ENCODE results near the gene WDR64. TPM values are rescaled to one million over a fixed set of nuclear protein-coding genes. Genes with fewer than 3 reads are reported as not detected.

Gene WDR64
- total and polyA plus RNA-seq, 7 donors: 0.09 TPM; not detected in 6

- Histone ChIP-seq H3K4me1 (peaks cover 0 to 8% (median 0%) of the 10 kb centered on the region in 4 donors), H3K27me3 (no peaks in the 10 kb centered on the region), H3K36me3 (no peaks in the 10 kb centered on the region), H3K9me3 (peaks cover 0 to 1% (median 0%) of the 10 kb centered on the region in 4 donors), H3K27ac (no peak overlapping the region), H3K4me3 (no peak overlapping the region)
- TF ChIP-seq POLR2AphosphoS5 (IDR thresholded peaks at IDR 0.05) (no peak), POLR2A (IDR thresholded peaks at IDR 0.05) (no peak), EP300 (IDR thresholded peaks at IDR 0.05) (no peak), CTCF (IDR thresholded peaks at IDR 0.05) (no peak)
- intact Hi-C loops (cut with DNase I): no loop called here
- DNase-seq: no peak
- WGBS, 2 donors: 89 to 90% methylated on average over 5 of the region's 5 CpGs
Observed at GRCh38 chr1:241751524-241751923, 99.4 kb downstream of the WDR64 start.

GRCh38 chr1:241762713-241763339 is 110.7 kb downstream of the WDR64 start:
- WGBS, 2 donors: 82 to 88% methylated on average over 3 of the region's 3 CpGs
- Histone ChIP-seq H3K4me3 (no peak overlapping the region), H3K27ac (no peak overlapping the region), H3K36me3 (no peaks in the 10 kb centered on the region), H3K4me1 (no peaks in the 10 kb centered on the region), H3K27me3 (no peaks in the 10 kb centered on the region), H3K9me3 (no peaks in the 10 kb centered on the region)
- intact Hi-C loops (cut with DNase I): no loop called here
- TF ChIP-seq CTCF (IDR thresholded peaks at IDR 0.05): no peak
- TF ChIP-seq EP300 (IDR thresholded peaks at IDR 0.05): no peak
- no peak for TF ChIP-seq POLR2AphosphoS5 (IDR thresholded peaks at IDR 0.05)
- TF ChIP-seq POLR2A (IDR thresholded peaks at IDR 0.05): no peak
- no peak for DNase-seq

- 75 to 78% methylated on average over 4 of the region's 4 CpGs for WGBS, 2 donors
- no peaks in the 10 kb centered on the region for H3K4me1 ChIP-seq
- intact Hi-C loops (cut with DNase I): no loop called here
Observed at GRCh38 chr1:241765390-241765789, 113.3 kb downstream of the WDR64 start.

GRCh38 chr1:241767737-241768136 is 115.7 kb downstream of the WDR64 start:
- TF ChIP-seq EP300 (IDR thresholded peaks at IDR 0.05): no peak
- TF ChIP-seq POLR2AphosphoS5 (IDR thresholded peaks at IDR 0.05): no peak
- TF ChIP-seq CTCF (IDR thresholded peaks at IDR 0.05): no peak
- TF ChIP-seq POLR2A (IDR thresholded peaks at IDR 0.05): no peak
- Histone ChIP-seq H3K36me3 (no peaks in the 10 kb centered on the region), H3K27me3 (no peaks in the 10 kb centered on the region), H3K4me1 (no peaks in the 10 kb centered on the region), H3K27ac (no peak overlapping the region), H3K9me3 (no peaks in the 10 kb centered on the region), H3K4me3 (no peak overlapping the region)
- no peak for DNase-seq
- 54 to 57% methylated on average over 2 of the region's 2 CpGs for WGBS, 2 donors
- intact Hi-C loops (cut with DNase I): no loop called here

More at GRCh38 chr1:241765390-241765789, 113.3 kb downstream of the WDR64 start:
- DNase-seq: no peak
- Histone ChIP-seq H3K4me3 (no peak overlapping the region), H3K9me3 (no peaks in the 10 kb centered on the region), H3K36me3 (no peaks in the 10 kb centered on the region), H3K27ac (no peak overlapping the region), H3K27me3 (no peaks in the 10 kb centered on the region)
- TF ChIP-seq CTCF (IDR thresholded peaks at IDR 0.05) (no peak), POLR2AphosphoS5 (IDR thresholded peaks at IDR 0.05) (no peak), POLR2A (IDR thresholded peaks at IDR 0.05) (no peak)

GRCh38 chr1:241770115-241770514 is 118.0 kb downstream of the WDR64 start:
- no peaks in the 10 kb centered on the region for H3K27me3 ChIP-seq
- H3K9me3 ChIP-seq: no peaks in the 10 kb centered on the region
- intact Hi-C loops (cut with DNase I): no loop called here
- DNase-seq: no peak
- H3K4me1 ChIP-seq: no peaks in the 10 kb centered on the region
- no peak overlapping the region for H3K27ac ChIP-seq
- no peaks in the 10 kb centered on the region for H3K36me3 ChIP-seq
- H3K4me3 ChIP-seq: no peak overlapping the region
- 4 to 8% methylated on average over 1 of the region's 1 CpG for WGBS, 2 donors
- TF ChIP-seq POLR2A (IDR thresholded peaks at IDR 0.05) (no peak), CTCF (IDR thresholded peaks at IDR 0.05) (no peak), POLR2AphosphoS5 (IDR thresholded peaks at IDR 0.05) (no peak), EP300 (IDR thresholded peaks at IDR 0.05) (no peak)

All from sigmoid colon (tissue), 7 donors.